Right atrium auricular region (tissue), 2 donors: Measurements from ENCODE around the gene ELMO2. TPM values are rescaled to one million over a fixed set of nuclear protein-coding genes. Genes with fewer than 3 reads are reported as not detected.

Experiments used
- DNase-seq: peaks from one replicate; pipeline ENCODE4 v3.0.0-alpha.2; 2019; ENCODE audit warnings: low spot score
- H3K27ac ChIP-seq, 2 donors: fragments of 200-600 bp; sonication (generic); 1 replicate in 1 of 2; 2 replicates in 1 of 2; pipeline ENCODE4 v1.5.1; 2016 to 2019
- H3K27me3 ChIP-seq, 2 donors: fragments of 200-600 bp; sonication (generic); one replicate each; pipeline versions ENCODE4 v1.5.1 to v1.6.0; 2017 to 2019
- H3K36me3 ChIP-seq: fragments of 200-600 bp; sonication (generic); one replicate; pipeline ENCODE4 v1.5.1; 2016
- H3K4me1 ChIP-seq, 2 donors: fragments of 200-600 bp; sonication (generic); one replicate each; pipeline versions ENCODE4 v1.5.1 to v1.6.0; 2017 to 2019
- H3K4me3 ChIP-seq, 2 donors: fragments of 200-600 bp; sonication (generic); 1 replicate in 1 of 2; 2 replicates in 1 of 2; pipeline ENCODE4 v1.5.1; 2017 to 2019; ENCODE audit warnings: mild to moderate bottlenecking in 1 of 2, moderate library complexity in 1 of 2
- H3K9me3 ChIP-seq, 2 donors: fragments of 200-600 bp; sonication (generic); one replicate each; pipeline ENCODE4 v1.5.1; 2019
- total RNA-seq, 2 donors: library from RNA; depleted of rRNA; stranded (reverse); fragments of >200 nt; gene quantifications; one replicate each; pipeline ENCODE4 v1.1.0, GENCODE V29; 2016
- TF ChIP-seq, protein P1 (sequence below), 2 donors: fragments of 200-600 bp; sonication (generic); IDR thresholded peaks; one replicate each; pipeline ENCODE4 v1.5.1; 2019; ENCODE audit warnings: antibody characterized with exemption in 2 of 2

The ELMO2 gene
- total RNA-seq, 2 donors from 2014 or later: 29.4 to 32.7 TPM

DNA sequence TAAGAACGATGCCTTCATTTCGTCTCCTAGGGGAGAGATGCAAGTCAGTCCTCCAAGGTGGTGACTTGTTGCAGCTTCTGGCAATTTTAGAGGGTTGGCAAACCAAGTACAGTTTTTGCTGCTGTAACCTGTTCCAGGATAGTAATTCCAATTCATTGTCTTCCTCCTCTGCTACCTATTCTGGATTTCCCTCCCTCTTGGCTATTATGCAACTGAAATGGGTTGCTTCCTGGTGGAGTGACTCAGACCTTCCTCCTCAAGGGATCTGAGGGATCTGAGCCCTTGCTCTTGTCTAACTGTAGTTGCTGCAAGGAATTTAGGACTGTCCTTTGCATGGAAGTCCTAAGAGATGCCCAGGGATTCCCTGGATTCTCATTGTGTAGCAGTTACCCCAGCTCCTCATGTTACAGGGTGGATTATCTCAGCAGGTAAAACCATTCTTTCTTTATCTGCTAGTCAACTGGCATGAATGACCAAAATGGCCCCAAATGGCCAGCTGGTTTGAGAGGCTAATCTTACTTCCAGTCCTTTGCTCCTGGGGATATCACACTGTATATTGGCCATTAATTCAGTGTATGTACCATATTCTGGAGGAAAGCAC lies 17.6 kb upstream of the ELMO2 start:
- Histone ChIP-seq H3K27ac (no peak overlapping the region), H3K27me3 (no peaks in the 10 kb centered on the region), H3K36me3 (no peaks in the 10 kb centered on the region), H3K9me3 (no peaks in the 10 kb centered on the region), H3K4me3 (no peak overlapping the region), H3K4me1 (no peaks in the 10 kb centered on the region)
- TF ChIP-seq, protein P1, sequence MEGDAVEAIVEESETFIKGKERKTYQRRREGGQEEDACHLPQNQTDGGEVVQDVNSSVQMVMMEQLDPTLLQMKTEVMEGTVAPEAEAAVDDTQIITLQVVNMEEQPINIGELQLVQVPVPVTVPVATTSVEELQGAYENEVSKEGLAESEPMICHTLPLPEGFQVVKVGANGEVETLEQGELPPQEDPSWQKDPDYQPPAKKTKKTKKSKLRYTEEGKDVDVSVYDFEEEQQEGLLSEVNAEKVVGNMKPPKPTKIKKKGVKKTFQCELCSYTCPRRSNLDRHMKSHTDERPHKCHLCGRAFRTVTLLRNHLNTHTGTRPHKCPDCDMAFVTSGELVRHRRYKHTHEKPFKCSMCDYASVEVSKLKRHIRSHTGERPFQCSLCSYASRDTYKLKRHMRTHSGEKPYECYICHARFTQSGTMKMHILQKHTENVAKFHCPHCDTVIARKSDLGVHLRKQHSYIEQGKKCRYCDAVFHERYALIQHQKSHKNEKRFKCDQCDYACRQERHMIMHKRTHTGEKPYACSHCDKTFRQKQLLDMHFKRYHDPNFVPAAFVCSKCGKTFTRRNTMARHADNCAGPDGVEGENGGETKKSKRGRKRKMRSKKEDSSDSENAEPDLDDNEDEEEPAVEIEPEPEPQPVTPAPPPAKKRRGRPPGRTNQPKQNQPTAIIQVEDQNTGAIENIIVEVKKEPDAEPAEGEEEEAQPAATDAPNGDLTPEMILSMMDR (IDR thresholded peaks at IDR 0.05): no peak
- DNase-seq: no peak

DNA sequence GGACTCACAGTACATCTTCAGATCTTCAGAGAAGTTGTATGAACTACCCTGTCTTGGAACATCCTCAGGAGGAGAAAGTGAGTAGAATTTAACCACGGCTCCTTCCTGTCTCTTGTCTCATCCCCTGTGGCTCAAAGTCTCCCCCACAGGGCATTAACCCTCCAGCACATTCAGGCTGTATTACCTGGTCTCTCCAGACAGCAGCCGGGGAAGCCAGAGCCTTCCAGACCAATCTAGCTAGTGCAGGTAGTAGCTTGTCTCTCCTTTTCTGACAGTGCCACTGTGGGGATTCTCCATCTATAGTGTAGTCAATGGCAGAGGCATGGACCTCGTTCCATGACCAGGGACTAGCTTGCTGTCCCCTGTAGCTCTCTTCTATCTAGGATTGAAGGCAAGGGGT lies 16.9 kb upstream of the ELMO2 start:
- H3K27ac ChIP-seq: no peak overlapping the region
- H3K36me3 ChIP-seq: no peaks in the 10 kb centered on the region
- TF ChIP-seq, protein P1 (IDR thresholded peaks at IDR 0.05): no peak
- H3K4me3 ChIP-seq: no peak overlapping the region
- H3K27me3 ChIP-seq: no peaks in the 10 kb centered on the region
- H3K9me3 ChIP-seq: no peaks in the 10 kb centered on the region
- H3K4me1 ChIP-seq: no peaks in the 10 kb centered on the region
- no peak for DNase-seq

DNA sequence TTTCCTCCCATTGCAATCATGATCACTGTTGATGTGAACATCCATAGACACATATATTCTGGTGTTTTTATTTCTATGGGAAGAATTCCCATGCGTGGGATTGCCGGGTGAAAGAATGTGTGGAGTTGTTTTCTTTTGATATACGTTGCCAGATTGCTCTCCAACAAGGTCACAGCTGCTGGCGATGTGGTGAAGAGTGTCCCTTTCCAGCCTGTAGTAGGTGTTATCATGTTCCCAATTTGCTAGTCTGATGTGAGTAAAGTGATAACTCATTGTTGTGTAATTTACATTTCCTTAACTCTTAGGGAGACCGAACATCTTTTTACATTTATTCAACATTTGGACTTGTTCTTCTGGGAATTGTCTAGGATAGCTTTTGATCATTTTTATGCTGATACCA lies 14.5 kb upstream of the ELMO2 start:
- no peaks in the 10 kb centered on the region for H3K4me1 ChIP-seq
- no peaks in the 10 kb centered on the region for H3K27me3 ChIP-seq
- no peak for DNase-seq
- no peak overlapping the region for H3K4me3 ChIP-seq
- TF ChIP-seq, protein P1 (IDR thresholded peaks at IDR 0.05): no peak
- no peaks in the 10 kb centered on the region for H3K36me3 ChIP-seq
- peaks cover 0 to 10% of the 10 kb centered on the region in 2 donors for H3K9me3 ChIP-seq
- H3K27ac ChIP-seq: no peak overlapping the region

DNA sequence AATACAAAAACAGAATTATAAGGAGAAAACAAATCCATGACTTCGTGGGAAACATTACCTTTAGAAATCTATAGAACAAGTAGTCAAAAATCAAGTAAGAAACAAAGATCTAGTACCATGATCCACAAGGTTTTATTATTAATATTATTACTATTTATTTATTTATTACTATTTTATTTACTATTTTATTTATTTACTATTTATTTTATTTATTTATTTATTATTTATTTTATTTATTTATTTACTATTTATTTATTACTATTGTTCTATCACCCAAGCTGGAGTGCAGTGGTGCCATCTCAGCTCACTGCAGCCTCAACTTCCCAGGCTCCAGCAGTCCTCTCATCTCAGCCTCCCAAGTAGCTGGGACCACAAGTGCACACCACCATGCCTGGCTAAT lies 13.5 kb upstream of the ELMO2 start:
- H3K36me3 ChIP-seq: no peaks in the 10 kb centered on the region
- no peak overlapping the region for H3K4me3 ChIP-seq
- TF ChIP-seq, protein P1 (IDR thresholded peaks at IDR 0.05): no peak
- peaks cover 0 to 10% of the 10 kb centered on the region in 2 donors for H3K9me3 ChIP-seq
- H3K27ac ChIP-seq: no peak overlapping the region
- DNase-seq: no peak
- H3K27me3 ChIP-seq: no peaks in the 10 kb centered on the region
- H3K4me1 ChIP-seq: no peaks in the 10 kb centered on the region

DNA sequence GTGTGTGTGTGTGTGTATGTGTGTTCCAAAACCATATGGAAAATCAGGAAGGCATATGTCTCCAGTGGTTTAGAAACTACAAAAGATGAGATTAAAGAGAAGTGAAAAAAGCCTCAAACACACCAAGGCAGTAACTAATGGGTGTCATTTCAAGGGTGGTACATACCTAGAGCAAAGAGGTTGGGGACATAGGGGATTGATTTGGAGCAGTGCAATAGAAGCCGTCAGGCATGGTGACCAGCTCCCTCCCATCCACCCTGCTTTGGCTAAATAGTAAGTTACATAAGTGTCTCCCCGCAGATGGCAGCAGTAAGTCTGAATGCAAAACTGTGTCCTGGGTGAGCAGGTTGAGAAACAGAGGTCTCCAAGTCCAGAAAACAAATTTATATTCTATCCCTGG lies 10.4 kb upstream of the ELMO2 start:
- DNase-seq: no peak
- H3K9me3 ChIP-seq: peaks cover 0 to 10% of the 10 kb centered on the region in 2 donors
- H3K36me3 ChIP-seq: no peaks in the 10 kb centered on the region
- H3K4me3 ChIP-seq: no peak overlapping the region
- no peaks in the 10 kb centered on the region for H3K4me1 ChIP-seq
- TF ChIP-seq, protein P1 (IDR thresholded peaks at IDR 0.05): no peak
- no peak overlapping the region for H3K27ac ChIP-seq
- no peaks in the 10 kb centered on the region for H3K27me3 ChIP-seq

DNA sequence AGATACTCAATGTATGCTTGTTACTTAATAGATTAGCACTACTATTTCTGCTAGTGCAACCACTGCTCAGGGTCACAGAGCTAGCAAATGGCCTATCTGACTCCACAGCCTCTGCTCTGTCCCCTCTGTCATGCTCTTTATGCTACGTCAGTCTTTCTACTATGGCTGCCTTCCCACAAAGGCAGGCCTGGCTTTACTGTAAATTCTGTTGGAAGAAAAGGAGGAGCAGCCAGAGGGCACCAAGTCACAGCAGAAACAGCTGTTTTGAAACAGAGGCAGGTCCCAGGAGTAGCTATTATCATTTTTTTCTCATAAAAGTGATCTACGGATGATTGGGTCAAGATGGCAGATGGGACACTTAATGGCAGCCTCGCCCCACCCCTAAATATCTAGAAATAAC lies 10.0 kb upstream of the ELMO2 start:
- no peaks in the 10 kb centered on the region for H3K27me3 ChIP-seq
- H3K27ac ChIP-seq: no peak overlapping the region
- TF ChIP-seq, protein P1 (IDR thresholded peaks at IDR 0.05): no peak
- peaks cover 0 to 10% of the 10 kb centered on the region in 2 donors for H3K9me3 ChIP-seq
- no peak for DNase-seq
- H3K36me3 ChIP-seq: no peaks in the 10 kb centered on the region
- no peak overlapping the region for H3K4me3 ChIP-seq
- no peaks in the 10 kb centered on the region for H3K4me1 ChIP-seq
